ENCODE results near the gene RHO. TPM values are rescaled to one million over a fixed set of nuclear protein-coding genes. Genes with fewer than 3 reads are reported as not detected.
"Not testable (repeated sequence)": the region's sequence is repeated elsewhere in the genome, so short reads cannot be mapped to it uniquely, and the experiment has no call there.

RHO gene
- total and polyA plus RNA-seq, 2 experiments from 2014 or later = 0.19 TPM; not detected in 1

- not testable (repeated sequence) for H3K4me1 ChIP-seq (ENCODE audit: insufficient read depth); H3K9me2 ChIP-seq (replicated peaks; ENCODE audit: insufficient read depth); H2AFZ ChIP-seq; H3K9me3 ChIP-seq (ENCODE audit: low read depth); H3K79me2 ChIP-seq; H3K36me3 ChIP-seq (replicated peaks; ENCODE audit: insufficient read depth, low read depth); H3K27ac ChIP-seq; H3K4me3 ChIP-seq; H4K20me1 ChIP-seq (ENCODE audit: insufficient read depth, poor library complexity, severe bottlenecking); H3K4me2 ChIP-seq; H3K27me3 ChIP-seq; DNase-seq (ENCODE audit: low spot score)
- 74% methylated on average over 7 of the region's 8 CpGs for WGBS (ENCODE audit: low lambda C conversion rate, missing lambda C conversion rate)
Measured at GRCh38 chr3:129498603-129499488, 29.6 kb upstream of the RHO start.

GRCh38 chr3:129499604-129500333 lies 28.7 kb upstream of the RHO start:
- not testable (repeated sequence) for H3K27ac ChIP-seq; DNase-seq (ENCODE audit: low spot score); H3K9me2 ChIP-seq (replicated peaks; ENCODE audit: insufficient read depth); H2AFZ ChIP-seq; H3K79me2 ChIP-seq; H3K4me2 ChIP-seq; H3K4me1 ChIP-seq (ENCODE audit: insufficient read depth); H4K20me1 ChIP-seq (ENCODE audit: insufficient read depth, poor library complexity, severe bottlenecking); H3K9me3 ChIP-seq (ENCODE audit: low read depth); H3K4me3 ChIP-seq; H3K27me3 ChIP-seq; H3K36me3 ChIP-seq (replicated peaks; ENCODE audit: insufficient read depth, low read depth)
- WGBS (ENCODE audit: low lambda C conversion rate, missing lambda C conversion rate) = 97% methylated on average over 14 of the region's 14 CpGs

DNA sequence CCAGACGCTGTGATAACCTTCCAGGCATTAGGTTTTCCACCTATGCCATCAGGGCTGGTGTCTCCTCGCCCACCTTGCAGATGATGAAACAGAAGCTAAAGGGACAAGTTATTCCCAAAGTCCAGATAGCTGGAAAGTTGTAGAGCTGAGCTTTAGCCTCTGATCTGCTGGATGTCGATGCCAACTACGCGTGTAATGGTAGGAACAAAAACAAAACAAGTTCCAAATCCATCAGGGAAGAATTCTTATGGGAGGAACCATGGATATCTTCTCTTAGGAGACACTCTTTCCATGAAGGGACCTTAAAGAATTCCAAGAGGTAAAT lies 28.1 kb upstream of the RHO start:
- Histone ChIP-seq H3K9me2 (replicated peaks; ENCODE audit: insufficient read depth) (no peaks in the 10 kb centered on the region), H3K4me1 (ENCODE audit: insufficient read depth) (peaks cover 7% of the 10 kb centered on the region), H3K4me2 (no peak overlapping the region), H3K27ac (no peak overlapping the region), H4K20me1 (ENCODE audit: insufficient read depth, poor library complexity, severe bottlenecking) (no peaks in the 10 kb centered on the region), H3K27me3 (no peaks in the 10 kb centered on the region), H2AFZ (no peak overlapping the region), H3K36me3 (replicated peaks; ENCODE audit: insufficient read depth, low read depth) (no peaks in the 10 kb centered on the region), H3K79me2 (no peaks in the 10 kb centered on the region), H3K9me3 (ENCODE audit: low read depth) (no peaks in the 10 kb centered on the region), H3K4me3 (no peak overlapping the region)
- WGBS (ENCODE audit: low lambda C conversion rate, missing lambda C conversion rate) = 96% methylated on average over 5 of the region's 5 CpGs
- no peak for DNase-seq (ENCODE audit: low spot score)
- TF ChIP-seq, protein P1, sequence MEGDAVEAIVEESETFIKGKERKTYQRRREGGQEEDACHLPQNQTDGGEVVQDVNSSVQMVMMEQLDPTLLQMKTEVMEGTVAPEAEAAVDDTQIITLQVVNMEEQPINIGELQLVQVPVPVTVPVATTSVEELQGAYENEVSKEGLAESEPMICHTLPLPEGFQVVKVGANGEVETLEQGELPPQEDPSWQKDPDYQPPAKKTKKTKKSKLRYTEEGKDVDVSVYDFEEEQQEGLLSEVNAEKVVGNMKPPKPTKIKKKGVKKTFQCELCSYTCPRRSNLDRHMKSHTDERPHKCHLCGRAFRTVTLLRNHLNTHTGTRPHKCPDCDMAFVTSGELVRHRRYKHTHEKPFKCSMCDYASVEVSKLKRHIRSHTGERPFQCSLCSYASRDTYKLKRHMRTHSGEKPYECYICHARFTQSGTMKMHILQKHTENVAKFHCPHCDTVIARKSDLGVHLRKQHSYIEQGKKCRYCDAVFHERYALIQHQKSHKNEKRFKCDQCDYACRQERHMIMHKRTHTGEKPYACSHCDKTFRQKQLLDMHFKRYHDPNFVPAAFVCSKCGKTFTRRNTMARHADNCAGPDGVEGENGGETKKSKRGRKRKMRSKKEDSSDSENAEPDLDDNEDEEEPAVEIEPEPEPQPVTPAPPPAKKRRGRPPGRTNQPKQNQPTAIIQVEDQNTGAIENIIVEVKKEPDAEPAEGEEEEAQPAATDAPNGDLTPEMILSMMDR (IDR thresholded peaks at IDR 0.05; ENCODE audit: poor library complexity) = no peak
- TF ChIP-seq EZH2phosphoT487 (IDR thresholded peaks at IDR 0.05; ENCODE audit: low read depth, severe bottlenecking, unreplicated experiment) (no peak), EZH2 (IDR thresholded peaks at IDR 0.05; ENCODE audit: borderline replicate concordance) (no peak)

DNA sequence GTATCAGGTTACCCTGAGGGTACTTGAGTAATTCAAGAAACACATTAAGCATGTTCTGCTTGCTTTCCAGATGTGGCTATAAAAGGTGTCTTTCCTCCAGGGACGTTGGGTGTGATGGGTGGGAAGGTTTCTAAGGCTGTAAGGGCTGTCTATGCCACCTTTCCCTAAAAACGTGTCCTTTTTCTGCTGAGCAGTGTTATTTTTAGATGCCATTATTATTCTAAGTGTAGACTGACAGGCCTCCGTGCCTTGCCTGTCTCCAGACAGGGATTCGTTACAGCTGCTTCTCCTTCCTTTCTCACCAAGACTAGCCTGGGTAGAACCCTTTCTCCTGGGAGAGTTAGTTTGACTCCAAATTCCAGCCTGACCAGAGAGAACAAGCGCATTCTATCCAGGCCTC lies 26.8 kb upstream of the RHO start:
- no peaks in the 10 kb centered on the region for H3K27me3 ChIP-seq
- H3K4me2 ChIP-seq = no peak overlapping the region
- H3K4me3 ChIP-seq = no peak overlapping the region
- H3K9me2 ChIP-seq (replicated peaks; ENCODE audit: insufficient read depth) = no peaks in the 10 kb centered on the region
- no peaks in the 10 kb centered on the region for H3K79me2 ChIP-seq
- no peaks in the 10 kb centered on the region for H3K36me3 ChIP-seq (replicated peaks; ENCODE audit: insufficient read depth, low read depth)
- H3K27ac ChIP-seq = no peak overlapping the region
- TF ChIP-seq, protein P1 (IDR thresholded peaks at IDR 0.05; ENCODE audit: poor library complexity) = no peak
- TF ChIP-seq EZH2 (IDR thresholded peaks at IDR 0.05; ENCODE audit: borderline replicate concordance) (no peak), EZH2phosphoT487 (IDR thresholded peaks at IDR 0.05; ENCODE audit: low read depth, severe bottlenecking, unreplicated experiment) (no peak)
- WGBS (ENCODE audit: low lambda C conversion rate, missing lambda C conversion rate) = 74% methylated on average over 5 of the region's 5 CpGs
- no peaks in the 10 kb centered on the region for H3K9me3 ChIP-seq (ENCODE audit: low read depth)
- H4K20me1 ChIP-seq (ENCODE audit: insufficient read depth, poor library complexity, severe bottlenecking) = no peaks in the 10 kb centered on the region
- DNase-seq (ENCODE audit: low spot score) = no peak
- H3K4me1 ChIP-seq (ENCODE audit: insufficient read depth) = peaks cover 3% of the 10 kb centered on the region
- H2AFZ ChIP-seq = no peak overlapping the region
